ENCODE results near the gene IL17B. TPM values are rescaled to one million over a fixed set of nuclear protein-coding genes. Genes with fewer than 3 reads are reported as not detected.

Gene IL17B
- total and polyA plus RNA-seq, 2 donors (not counting 3 experiments of a cell fraction or from before 2014, with no cell fraction given) = not detected

DNA sequence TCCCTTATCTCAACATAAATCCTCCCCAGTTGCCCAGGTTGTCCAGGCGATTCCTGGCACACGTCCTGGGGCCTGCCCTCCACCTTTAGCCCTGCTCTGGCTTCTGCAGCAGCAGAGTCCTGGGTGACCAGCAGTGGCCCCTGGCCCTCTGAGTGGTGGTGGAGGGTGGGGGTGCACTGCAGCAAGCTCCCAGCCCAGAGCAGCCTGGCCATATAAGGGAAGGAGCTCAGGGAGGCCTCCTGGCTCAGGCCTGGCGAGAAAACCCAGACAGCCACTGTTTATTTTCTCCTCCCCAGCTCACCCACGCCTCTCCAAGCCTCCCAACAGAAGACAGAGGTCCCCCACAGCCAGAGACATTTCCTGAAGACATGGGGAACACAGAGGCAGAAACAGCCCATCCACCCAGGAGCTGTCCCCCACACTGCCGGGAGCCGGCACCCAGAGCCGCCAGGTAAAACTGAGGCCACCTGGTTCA, 44.7 kb upstream of the IL17B start:
- DNase-seq (ENCODE audit: low read depth, low spot score) = no peak
- Histone ChIP-seq H3K9me1 (replicated peaks; ENCODE audit: control insufficient read depth, extremely low read depth, insufficient read depth, low read length) (no peaks in the 10 kb centered on the region), H3K79me2 (ENCODE audit: control insufficient read depth, insufficient read depth, low read length) (no peaks in the 10 kb centered on the region), H3K4me2 (ENCODE audit: insufficient read depth, low read length) (no peak overlapping the region), H3K27ac (ENCODE audit: insufficient read depth, low read depth, low read length) (no peak overlapping the region), H4K20me1 (replicated peaks; ENCODE audit: control insufficient read depth, extremely low read depth, insufficient read depth, low read length) (no peaks in the 10 kb centered on the region), H3K9ac (replicated peaks; ENCODE audit: extremely low read depth, insufficient read depth, low read length) (no peak overlapping the region), H3K27me3 (ENCODE audit: control insufficient read depth in 2 of 2, insufficient read depth in 2 of 2, low read length in 2 of 2) (no peaks in the 10 kb centered on the region), H3K36me3 (ENCODE audit: control insufficient read depth in 2 of 2, extremely low read depth in 1 of 2, insufficient read depth in 2 of 2, low read length in 2 of 2) (no peaks in the 10 kb centered on the region), H3K4me3 (replicated peaks in 1 of 3; ENCODE audit: insufficient read depth in 1 of 3, low read depth in 1 of 3, low read length in 3 of 3) (no peak overlapping the region), H2AFZ (ENCODE audit: low read depth, low read length) (no peak overlapping the region), H3K9me3 (replicated peaks; ENCODE audit: control insufficient read depth, insufficient read depth, low read length) (no peaks in the 10 kb centered on the region), H3K4me1 (ENCODE audit: control insufficient read depth, extremely low read depth, insufficient read depth, low read length) (peaks cover 10% of the 10 kb centered on the region)
- no peak for TF ChIP-seq EZH2 (IDR thresholded peaks at IDR 0.05; ENCODE audit: borderline replicate concordance, low read depth, low read length, severe bottlenecking)
- TF ChIP-seq POLR2AphosphoS5 (IDR thresholded peaks at IDR 0.05; ENCODE audit: insufficient read depth, low read depth, low read length) = no peak
- TF ChIP-seq, protein P1, sequence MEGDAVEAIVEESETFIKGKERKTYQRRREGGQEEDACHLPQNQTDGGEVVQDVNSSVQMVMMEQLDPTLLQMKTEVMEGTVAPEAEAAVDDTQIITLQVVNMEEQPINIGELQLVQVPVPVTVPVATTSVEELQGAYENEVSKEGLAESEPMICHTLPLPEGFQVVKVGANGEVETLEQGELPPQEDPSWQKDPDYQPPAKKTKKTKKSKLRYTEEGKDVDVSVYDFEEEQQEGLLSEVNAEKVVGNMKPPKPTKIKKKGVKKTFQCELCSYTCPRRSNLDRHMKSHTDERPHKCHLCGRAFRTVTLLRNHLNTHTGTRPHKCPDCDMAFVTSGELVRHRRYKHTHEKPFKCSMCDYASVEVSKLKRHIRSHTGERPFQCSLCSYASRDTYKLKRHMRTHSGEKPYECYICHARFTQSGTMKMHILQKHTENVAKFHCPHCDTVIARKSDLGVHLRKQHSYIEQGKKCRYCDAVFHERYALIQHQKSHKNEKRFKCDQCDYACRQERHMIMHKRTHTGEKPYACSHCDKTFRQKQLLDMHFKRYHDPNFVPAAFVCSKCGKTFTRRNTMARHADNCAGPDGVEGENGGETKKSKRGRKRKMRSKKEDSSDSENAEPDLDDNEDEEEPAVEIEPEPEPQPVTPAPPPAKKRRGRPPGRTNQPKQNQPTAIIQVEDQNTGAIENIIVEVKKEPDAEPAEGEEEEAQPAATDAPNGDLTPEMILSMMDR (IDR thresholded peaks at IDR 0.05; ENCODE audit: extremely low read depth in 1 of 2, insufficient read depth in 1 of 2, low read depth in 1 of 2, low read length in 2 of 2) = no peak
- no peak for TF ChIP-seq JUN (IDR thresholded peaks at IDR 0.05; ENCODE audit: borderline replicate concordance, insufficient read depth, insufficient read length, low read depth)
- no peak for TF ChIP-seq FOS (IDR thresholded peaks at IDR 0.05; ENCODE audit: borderline replicate concordance, insufficient read depth, low read length)
- TF ChIP-seq MYC (IDR thresholded peaks at IDR 0.05; ENCODE audit: low read depth, low read length) = no peak
- no peak for TF ChIP-seq POLR2A (IDR thresholded peaks at IDR 0.05; ENCODE audit: low read depth, low read length)
- no peak for TF ChIP-seq GATA2 (IDR thresholded peaks at IDR 0.05; ENCODE audit: insufficient read depth, insufficient read length, low read depth, low read length)
- TF ChIP-seq, protein P2, sequence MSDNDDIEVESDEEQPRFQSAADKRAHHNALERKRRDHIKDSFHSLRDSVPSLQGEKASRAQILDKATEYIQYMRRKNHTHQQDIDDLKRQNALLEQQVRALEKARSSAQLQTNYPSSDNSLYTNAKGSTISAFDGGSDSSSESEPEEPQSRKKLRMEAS (IDR thresholded peaks at IDR 0.05; ENCODE audit: insufficient read depth, insufficient read length) = no peak
- intact Hi-C loops (cut with micrococcal nuclease) (loop anchor here (2.0 kb wide), 1 partner anchor 21 kb away; no protein-coding TSS in a partner anchor), dilution Hi-C loops (cut with MboI; ENCODE audit: extremely low pct_ligation_motif_present, low sequenced_read_pairs) (no loop called here)
- CTCF ChIA-PET = interaction anchor here (0.6 to 2.0 kb wide), 6 partner anchors 12 to 57 kb away, joined by 3 to 7 read pairs (median 4); no protein-coding TSS in a partner anchor
- no peak for FAIRE-seq
- POLR2A ChIA-PET = no interaction called here
- BruUV-seq (replicated peaks) = no TSS peak

Data from endothelial cell of umbilical vein (primary cell).